Measurements from ENCODE around the gene YJEFN3. TPM values are rescaled to one million over a fixed set of nuclear protein-coding genes. Genes with fewer than 3 reads are reported as not detected.

Gene YJEFN3
- total RNA-seq, 1 experiment from 2014 or later = 16.6 TPM

GRCh38 chr19:19498255-19498991 is 30.3 kb upstream of the YJEFN3 start:
- Mint-ChIP-seq H3K36me3 (ENCODE audit: insufficient read depth in 1 of 3, low read depth in 3 of 3) (peaks cover 47 to 91% (median 87%) of the 10 kb centered on the region in 3 experiments), H3K4me3 (no peak overlapping the region), H3K9me3 (no peaks in the 10 kb centered on the region), H3K27ac (no peak overlapping the region; a peak in 1 of 7 replicates), H3K27me3 (ENCODE audit: low read depth) (no peaks in the 10 kb centered on the region; the same call in 1 of the 2 replicates), H3K4me1 (peaks cover 2 to 4% of the 10 kb centered on the region in 2 experiments; a peak in 1 of 4 replicates)
- DNase-seq = no peak
- Histone ChIP-seq H3K27me3 (ENCODE audit: insufficient read depth, low read length) (no peaks in the 10 kb centered on the region), H2AK5ac (ENCODE audit: insufficient read length, low read length) (no peak overlapping the region), H3K79me1 (ENCODE audit: insufficient read depth, low read depth, low read length, poor library complexity, severe bottlenecking) (no peaks in the 10 kb centered on the region), H2BK5ac (ENCODE audit: insufficient read length, low read length) (no peak overlapping the region), H3K14ac (ENCODE audit: insufficient read depth, low read length) (no peak overlapping the region), H3K4me2 (ENCODE audit: insufficient read depth, insufficient read length, low read length) (no peak overlapping the region), H3K9ac (ENCODE audit: extremely low read depth, insufficient read length, low read length) (no peak overlapping the region), H3K27ac (ENCODE audit: insufficient read length, low read depth, low read length) (no peak overlapping the region), H3K4me1 (ENCODE audit: insufficient read depth, low read length) (no peaks in the 10 kb centered on the region), H2BK12ac (ENCODE audit: insufficient read length, low read depth, low read length) (no peak overlapping the region), H3T11ph (ENCODE audit: low read length) (no peak overlapping the region), H3K9me3 (ENCODE audit: control insufficient read depth, low read depth, low read length) (no peaks in the 10 kb centered on the region), H2BK120ac (ENCODE audit: low read depth, low read length, poor library complexity, severe bottlenecking) (no peak overlapping the region), H3K23ac (ENCODE audit: insufficient read length, low read depth, low read length) (no peak overlapping the region), H3K4ac (ENCODE audit: low read depth, low read length) (no peak overlapping the region), H3K23me2 (ENCODE audit: insufficient read length, low read depth, low read length, poor library complexity, severe bottlenecking) (no peaks in the 10 kb centered on the region), H4K8ac (replicated peaks; ENCODE audit: insufficient read length, low read depth, low read length) (no peak overlapping the region), H3K18ac (ENCODE audit: insufficient read length, low read depth, low read length) (no peak overlapping the region), H4K91ac (ENCODE audit: insufficient read length, low read depth, low read length) (no peak overlapping the region), H3K79me2 (ENCODE audit: insufficient read depth, low read length) (no peaks in the 10 kb centered on the region), H4K20me1 (ENCODE audit: control insufficient read depth, insufficient read depth, insufficient read length) (no peaks in the 10 kb centered on the region), H4K5ac (ENCODE audit: insufficient read length, low read depth, low read length) (no peak overlapping the region), H3K56ac (ENCODE audit: insufficient read length, low read depth, low read length) (no peak overlapping the region), H2BK20ac (ENCODE audit: low read depth, low read length, poor library complexity, severe bottlenecking) (no peak overlapping the region), H2AFZ (ENCODE audit: low read length) (no peak overlapping the region), H2BK15ac (ENCODE audit: low read depth, low read length) (no peak overlapping the region)
- TF ChIP-seq CTCF (conservative IDR thresholded peaks at IDR 0.05) = no peak
- no CpG with 5 or more reads among the region's 33 CpGs for WGBS (ENCODE audit: extremely low coverage, insufficient read length, low lambda C conversion rate)

All from H9 (cell line).